ENCODE data around the gene GK. TPM values are rescaled to one million over a fixed set of nuclear protein-coding genes. Genes with fewer than 3 reads are reported as not detected.
"Not testable (repeated sequence)": the region's sequence is repeated elsewhere in the genome, so short reads cannot be mapped to it uniquely, and the experiment has no call there.

The GK gene
- total and polyA plus RNA-seq, 2 experiments from 2014 or later: 10.4 to 15.2 TPM

DNA sequence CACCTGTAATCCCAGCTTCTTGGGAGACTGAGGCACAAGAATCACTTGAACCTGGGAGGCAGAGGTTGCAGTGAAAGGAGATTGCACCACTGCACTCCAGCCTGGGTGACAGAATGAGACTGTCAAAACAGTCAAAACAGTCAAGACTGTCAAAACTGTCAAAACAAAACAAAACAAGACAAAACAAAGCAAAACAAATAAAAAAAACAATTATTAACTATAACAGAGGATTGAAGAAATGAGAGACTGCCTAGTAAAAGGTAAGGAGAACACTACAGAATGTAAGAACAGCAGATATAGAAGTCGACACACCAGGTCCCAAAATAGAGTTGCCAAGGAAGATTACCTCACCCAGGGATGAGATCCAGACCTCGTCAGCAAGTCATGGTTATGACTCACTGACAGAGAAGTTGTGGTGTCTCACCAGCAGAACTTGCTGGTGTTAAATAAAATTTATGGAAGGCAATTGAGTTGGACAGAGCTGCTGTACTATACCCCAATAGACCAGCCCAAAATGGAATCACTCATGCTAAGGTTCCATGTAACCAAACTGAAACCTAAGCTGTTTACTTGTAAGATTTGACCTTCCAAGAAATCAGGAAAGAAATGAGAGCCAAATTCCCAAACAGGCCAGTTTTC is 32.1 kb upstream of the GK start:
- Histone ChIP-seq H3K79me2 (ENCODE audit: insufficient read depth) (no peaks in the 10 kb centered on the region), H3K27me3 (replicated peaks; ENCODE audit: insufficient read depth) (no peaks in the 10 kb centered on the region), H3K4me1 (ENCODE audit: insufficient read depth) (peaks cover 24% of the 10 kb centered on the region), H3K36me3 (ENCODE audit: low read depth) (no peaks in the 10 kb centered on the region), H3K4me2 (ENCODE audit: unreplicated experiment) (peak overlapping the region; percentile 48), H3F3A (ENCODE audit: insufficient read depth) (0 out of 2 replicates have a peak, but pooled peaks cover 6% of the 10 kb centered on the region), H3K9me3 (ENCODE audit: low read depth) (no peaks in the 10 kb centered on the region), H2AFZ (no peak overlapping the region), H4K20me1 (ENCODE audit: insufficient read depth) (no peaks in the 10 kb centered on the region), H3K9ac (peak overlapping the region; percentile 53; the same call in 1 of the 2 replicates), H3K9me2 (ENCODE audit: insufficient read depth) (no peaks in the 10 kb centered on the region), H3K4me3 (no peak overlapping the region), H3K27ac (peak overlapping the region; percentile 74)
- in situ Hi-C loops (cut with MboI): no loop called here
- TF ChIP-seq EZH2 (IDR thresholded peaks at IDR 0.05; ENCODE audit: insufficient read depth, poor library complexity, severe bottlenecking) (no peak), EZH2phosphoT487 (IDR thresholded peaks at IDR 0.05; ENCODE audit: insufficient read depth, low read depth) (no peak)
- 4 to 6% methylated on average over 2 of the region's 2 CpGs for whole genome bisulfite sequencing, 2 experiments (ENCODE audit: low coverage in 1 of 2, low lambda C conversion rate in 2 of 2, missing lambda C conversion rate in 2 of 2)
- peak; percentile 88 for DNase-seq

GRCh38 chrX:30622361-30622760 is 30.9 kb upstream of the GK start:
- no peaks in the 10 kb centered on the region for H3K27me3 ChIP-seq (replicated peaks; ENCODE audit: insufficient read depth)
- H3K9me2 ChIP-seq (ENCODE audit: insufficient read depth): no peaks in the 10 kb centered on the region
- H3K9ac ChIP-seq: no peak overlapping the region
- no peak for TF ChIP-seq EZH2phosphoT487 (IDR thresholded peaks at IDR 0.05; ENCODE audit: insufficient read depth, low read depth)
- DNase-seq: no peak
- no peaks in the 10 kb centered on the region for H3K36me3 ChIP-seq (ENCODE audit: low read depth)
- peaks cover 24% of the 10 kb centered on the region for H3K4me1 ChIP-seq (ENCODE audit: insufficient read depth)
- no peak overlapping the region for H3K27ac ChIP-seq
- in situ Hi-C loops (cut with MboI): no loop called here
- no peaks in the 10 kb centered on the region for H3K79me2 ChIP-seq (ENCODE audit: insufficient read depth)
- no peak overlapping the region for H3K4me2 ChIP-seq (ENCODE audit: unreplicated experiment)
- WGBS, 2 experiments (ENCODE audit: low coverage in 1 of 2, low lambda C conversion rate in 2 of 2, missing lambda C conversion rate in 2 of 2): 98 to 100% methylated on average over 2 of the region's 2 CpGs
- H3F3A ChIP-seq (ENCODE audit: insufficient read depth): 0 out of 2 replicates have a peak, but pooled peaks cover 6% of the 10 kb centered on the region
- H3K9me3 ChIP-seq (ENCODE audit: low read depth): no peaks in the 10 kb centered on the region
- H4K20me1 ChIP-seq (ENCODE audit: insufficient read depth): no peaks in the 10 kb centered on the region
- no peak overlapping the region for H2AFZ ChIP-seq
- no peak overlapping the region for H3K4me3 ChIP-seq

DNA sequence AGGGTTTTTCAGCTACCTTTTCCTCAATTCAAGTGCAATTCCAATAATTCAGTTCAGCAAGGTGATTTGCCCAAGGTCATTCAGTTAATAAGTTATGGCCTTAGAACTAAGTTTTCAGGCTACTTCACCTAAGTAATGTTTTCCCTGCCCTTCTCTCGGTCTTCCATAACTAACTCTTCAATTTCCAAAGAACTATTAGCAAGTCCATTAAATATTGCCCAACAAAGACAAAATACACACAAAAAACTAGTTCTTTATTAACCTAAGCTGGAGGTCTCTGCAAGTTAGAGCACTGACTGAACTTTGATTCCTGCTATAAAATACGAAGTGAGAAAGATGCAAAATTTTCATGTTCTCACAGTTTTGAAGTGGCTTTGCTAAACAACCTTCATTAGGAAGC is 26.8 kb upstream of the GK start:
- TF ChIP-seq EZH2phosphoT487 (IDR thresholded peaks at IDR 0.05; ENCODE audit: insufficient read depth, low read depth) (no peak), EZH2 (IDR thresholded peaks at IDR 0.05; ENCODE audit: insufficient read depth, poor library complexity, severe bottlenecking) (no peak)

DNA sequence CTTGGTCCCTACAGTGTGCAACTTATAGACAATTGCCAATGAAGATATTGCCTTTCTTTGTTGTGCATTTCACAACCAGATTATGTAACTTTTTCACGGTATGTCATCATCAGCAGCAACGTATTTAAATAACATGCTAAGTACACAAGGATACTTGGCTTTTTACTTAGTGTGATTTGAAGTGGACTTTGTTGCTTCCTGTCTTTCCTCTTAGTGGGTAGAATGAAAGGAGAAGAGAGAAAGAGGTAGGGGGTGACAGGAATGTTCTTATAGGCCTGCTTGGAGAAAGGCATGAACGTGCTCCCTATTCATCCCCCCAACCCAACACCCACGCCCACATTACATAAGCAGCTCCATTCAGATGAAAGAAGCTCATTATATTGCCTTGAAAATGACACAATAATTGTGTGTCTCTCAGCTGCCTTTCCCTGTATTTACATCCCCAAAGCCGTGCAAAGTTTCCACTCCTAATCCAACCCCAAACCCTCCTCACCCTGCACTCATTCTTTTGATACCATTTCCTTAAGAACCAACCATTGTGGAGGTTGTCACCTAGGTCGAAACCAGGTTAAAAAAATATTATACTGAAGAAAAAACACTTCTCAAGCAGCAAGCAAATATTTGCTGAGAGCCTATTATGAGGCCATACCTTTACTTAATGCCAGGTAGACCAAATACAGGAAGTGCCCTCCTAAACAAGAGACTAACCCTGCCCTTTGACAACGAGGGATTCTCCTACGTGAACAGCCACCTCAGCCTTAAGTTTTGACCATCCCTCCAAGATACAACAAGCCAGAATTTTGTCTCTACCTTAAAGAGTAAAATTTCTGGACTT is 25.2 kb upstream of the GK start:
- in situ Hi-C loops (cut with MboI): no loop called here
- H3K4me2 ChIP-seq (ENCODE audit: unreplicated experiment): no peak overlapping the region
- no peaks in the 10 kb centered on the region for H3K9me3 ChIP-seq (ENCODE audit: low read depth)
- H3K79me2 ChIP-seq (ENCODE audit: insufficient read depth): no peaks in the 10 kb centered on the region
- no peaks in the 10 kb centered on the region for H3K4me1 ChIP-seq (ENCODE audit: insufficient read depth)
- WGBS, 2 experiments (ENCODE audit: low coverage in 1 of 2, low lambda C conversion rate in 2 of 2, missing lambda C conversion rate in 2 of 2): 74 to 77% methylated on average over 6 to 8 of the region's 8 CpGs
- no peaks in the 10 kb centered on the region for H3K36me3 ChIP-seq (ENCODE audit: low read depth)
- H3K27ac ChIP-seq: no peak overlapping the region
- no peaks in the 10 kb centered on the region for H4K20me1 ChIP-seq (ENCODE audit: insufficient read depth)
- no peak for DNase-seq
- H3K9me2 ChIP-seq (ENCODE audit: insufficient read depth): no peaks in the 10 kb centered on the region
- no peak overlapping the region for H3K9ac ChIP-seq
- no peak overlapping the region for H3K4me3 ChIP-seq
- no peaks in the 10 kb centered on the region for H3F3A ChIP-seq (ENCODE audit: insufficient read depth)
- TF ChIP-seq EZH2phosphoT487 (IDR thresholded peaks at IDR 0.05; ENCODE audit: insufficient read depth, low read depth): no peak
- no peaks in the 10 kb centered on the region for H3K27me3 ChIP-seq (replicated peaks; ENCODE audit: insufficient read depth)
- no peak overlapping the region for H2AFZ ChIP-seq

More for the DNA sequence above, 26.8 kb upstream of the GK start:
- in situ Hi-C loops (cut with MboI): no loop called here
- Histone ChIP-seq H3F3A (ENCODE audit: insufficient read depth) (no peaks in the 10 kb centered on the region), H3K9me3 (ENCODE audit: low read depth) (no peaks in the 10 kb centered on the region), H3K4me3 (no peak overlapping the region), H3K27me3 (replicated peaks; ENCODE audit: insufficient read depth) (no peaks in the 10 kb centered on the region), H2AFZ (no peak overlapping the region), H3K79me2 (ENCODE audit: insufficient read depth) (no peaks in the 10 kb centered on the region), H3K36me3 (ENCODE audit: low read depth) (no peaks in the 10 kb centered on the region), H4K20me1 (ENCODE audit: insufficient read depth) (no peaks in the 10 kb centered on the region), H3K4me2 (ENCODE audit: unreplicated experiment) (no peak overlapping the region), H3K9me2 (ENCODE audit: insufficient read depth) (no peaks in the 10 kb centered on the region), H3K9ac (no peak overlapping the region), H3K4me1 (ENCODE audit: insufficient read depth) (no peaks in the 10 kb centered on the region), H3K27ac (no peak overlapping the region)
- DNase-seq: no peak
- 94 to 95% methylated on average over 2 of the region's 2 CpGs for WGBS, 2 experiments (ENCODE audit: low coverage in 1 of 2, low lambda C conversion rate in 2 of 2, missing lambda C conversion rate in 2 of 2)

GRCh38 chrX:30634070-30634469 is 19.2 kb upstream of the GK start:
- DNase-seq; in situ Hi-C loops (cut with MboI); H3K4me1 ChIP-seq (ENCODE audit: insufficient read depth); H3K27me3 ChIP-seq (replicated peaks; ENCODE audit: insufficient read depth); H3K36me3 ChIP-seq (ENCODE audit: low read depth); H3K9me2 ChIP-seq (ENCODE audit: insufficient read depth); H3F3A ChIP-seq (ENCODE audit: insufficient read depth); H3K4me2 ChIP-seq (ENCODE audit: unreplicated experiment); H4K20me1 ChIP-seq (ENCODE audit: insufficient read depth); H3K27ac ChIP-seq; H2AFZ ChIP-seq; H3K4me3 ChIP-seq; H3K9ac ChIP-seq; H3K79me2 ChIP-seq (ENCODE audit: insufficient read depth); H3K9me3 ChIP-seq (ENCODE audit: low read depth): not testable (repeated sequence)
- WGBS, 2 experiments (ENCODE audit: low coverage in 1 of 2, low lambda C conversion rate in 2 of 2, missing lambda C conversion rate in 2 of 2): 49 to 69% methylated on average over 6 of the region's 6 CpGs

Measured in GM23248 (cell line).